Stimulated activated naive B cell treated with anti-CD40 and anti-IgM and Interleukin-4, amounts not matched to agents 10 μg/mL and 1 μg/mL and 100 μg/mL, for 72 hours (primary cell): Measurements from ENCODE around the gene PIWIL4.
"Not testable (repeated sequence)": the region's sequence is repeated elsewhere in the genome, so short reads cannot be mapped to it uniquely, and the experiment has no call there.

Experiments
- ATAC-seq, 2 donors: fragments of 150-1000 bp; cut with Tn5 transposase; replicated peaks; 2 replicates each; pipeline ENCODE4 v1.10.0; 2021; ENCODE audit warnings: moderate library complexity in 1 of 2
- DNase-seq: peaks from one replicate; pipeline ENCODE4 v3.0.0; 2021
- H3K27ac Mint-ChIP-seq: one replicate; pipeline ENCODE4 v1.8.0; 2022; ENCODE audit warnings: mild to moderate bottlenecking, mixed read lengths
- H3K27me3 Mint-ChIP-seq, 2 donors: one replicate each; pipeline ENCODE4 v1.8.0; 2022; ENCODE audit warnings: mixed read lengths in 2 of 2
- H3K36me3 Mint-ChIP-seq, 2 donors: one replicate each; pipeline ENCODE4 v1.8.0; 2022; ENCODE audit warnings: mixed read lengths in 2 of 2, mild to moderate bottlenecking in 1 of 2
- H3K4me1 Mint-ChIP-seq, 2 donors: one replicate each; pipeline ENCODE4 v1.8.0; 2022; ENCODE audit warnings: mixed read lengths in 2 of 2, mild to moderate bottlenecking in 1 of 2
- H3K4me3 Mint-ChIP-seq, 2 donors: one replicate each; pipeline ENCODE4 v1.8.0; 2022; ENCODE audit warnings: mild to moderate bottlenecking in 2 of 2, mixed read lengths in 2 of 2, moderate library complexity in 1 of 2
- H3K9me3 Mint-ChIP-seq, 2 donors: one replicate each; pipeline ENCODE4 v1.8.0; 2022; ENCODE audit warnings: mixed read lengths in 2 of 2, mild to moderate bottlenecking in 1 of 2

PIWIL4 gene

GRCh38 chr11:94539420-94539819 is 27.7 kb upstream of the PIWIL4 start:
- peaks cover 4 to 7% of the 10 kb centered on the region in 2 donors for H3K4me1 Mint-ChIP-seq
- H3K27me3 Mint-ChIP-seq: peaks cover 5 to 12% of the 10 kb centered on the region in 2 donors
- H3K36me3 Mint-ChIP-seq: peaks cover 3 to 4% of the 10 kb centered on the region in 2 donors
- DNase-seq (no peak), ATAC-seq (no peak)
- H3K27ac Mint-ChIP-seq: no peak overlapping the region
- H3K9me3 Mint-ChIP-seq: no peaks in the 10 kb centered on the region
- no peak overlapping the region for H3K4me3 Mint-ChIP-seq

GRCh38 chr11:94543695-94544645 is 23.2 kb upstream of the PIWIL4 start, which contains the start of gene FUT4:
Gene FUT4 (plus strand): TSS chr11:94543921. CDS start chr11:94544134, 213 bp downstream.
- ATAC-seq (peak; percentile 87 to 88), DNase-seq (peak; percentile 70)
- peaks cover 12 to 36% of the 10 kb centered on the region in 2 donors for H3K4me1 Mint-ChIP-seq
- H3K27ac Mint-ChIP-seq: peak within 1 kb of the TSS; percentile 100
- peaks cover 0 to 7% of the 10 kb centered on the region in 2 donors for H3K27me3 Mint-ChIP-seq
- no peaks in the 10 kb centered on the region for H3K9me3 Mint-ChIP-seq
- H3K4me3 Mint-ChIP-seq: peak within 1 kb of the TSS; percentile 98 to 100
- peaks cover 8 to 13% of the 10 kb centered on the region in 2 donors for H3K36me3 Mint-ChIP-seq

GRCh38 chr11:94544646-94545263 is 22.4 kb upstream of the PIWIL4 start:
- Mint-ChIP-seq H3K9me3 (no peaks in the 10 kb centered on the region), H3K4me3 (peak overlapping the region; percentile 79 to 98), H3K4me1 (peaks cover 12 to 36% of the 10 kb centered on the region in 2 donors), H3K27ac (peak overlapping the region; percentile 75), H3K36me3 (peaks cover 8 to 13% of the 10 kb centered on the region in 2 donors), H3K27me3 (peaks cover 0 to 4% of the 10 kb centered on the region in 2 donors)
- no peak for DNase-seq
- peak in 1 of 2 donors; percentile 5 for ATAC-seq

GRCh38 chr11:94545264-94546161 is 21.7 kb upstream of the PIWIL4 start:
- H3K4me1 Mint-ChIP-seq: peaks cover 16 to 41% of the 10 kb centered on the region in 2 donors
- H3K9me3 Mint-ChIP-seq: no peaks in the 10 kb centered on the region
- H3K36me3 Mint-ChIP-seq: peaks cover 8 to 13% of the 10 kb centered on the region in 2 donors
- H3K27me3 Mint-ChIP-seq: no peaks in the 10 kb centered on the region
- peak overlapping the region; percentile 79 to 98 for H3K4me3 Mint-ChIP-seq
- DNase-seq (no peak), ATAC-seq (no peak)
- H3K27ac Mint-ChIP-seq: peak overlapping the region; percentile 75

GRCh38 chr11:94546162-94546470 is 21.1 kb upstream of the PIWIL4 start:
- H3K9me3 Mint-ChIP-seq: no peaks in the 10 kb centered on the region
- H3K36me3 Mint-ChIP-seq: peaks cover 8 to 13% of the 10 kb centered on the region in 2 donors
- H3K27ac Mint-ChIP-seq: no peak overlapping the region
- peaks cover 17 to 43% of the 10 kb centered on the region in 2 donors for H3K4me1 Mint-ChIP-seq
- DNase-seq (no peak), ATAC-seq (no peak)
- H3K27me3 Mint-ChIP-seq: no peaks in the 10 kb centered on the region
- peak overlapping the region; percentile 19 to 79 for H3K4me3 Mint-ChIP-seq

- H3K4me1 Mint-ChIP-seq: peaks cover 17 to 43% of the 10 kb centered on the region in 2 donors
- H3K9me3 Mint-ChIP-seq: no peaks in the 10 kb centered on the region
- no peak overlapping the region for H3K27ac Mint-ChIP-seq
- H3K27me3 Mint-ChIP-seq: no peaks in the 10 kb centered on the region
- peaks cover 8 to 13% of the 10 kb centered on the region in 2 donors for H3K36me3 Mint-ChIP-seq
- ATAC-seq (no peak), DNase-seq (no peak)
- H3K4me3 Mint-ChIP-seq: peak overlapping the region in 1 of 2 donors; percentile 36
These were observed 20.3 kb upstream of the PIWIL4 start for GRCh38 chr11:94546886-94547285.

GRCh38 chr11:94549146-94549545 is 18.0 kb upstream of the PIWIL4 start:
- H3K36me3 Mint-ChIP-seq: peaks cover 6 to 9% of the 10 kb centered on the region in 2 donors
- DNase-seq (no peak), ATAC-seq (no peak)
- no peak overlapping the region for H3K4me3 Mint-ChIP-seq
- no peak overlapping the region for H3K27ac Mint-ChIP-seq
- H3K27me3 Mint-ChIP-seq: no peaks in the 10 kb centered on the region
- H3K9me3 Mint-ChIP-seq: no peaks in the 10 kb centered on the region
- H3K4me1 Mint-ChIP-seq: peaks cover 13 to 36% of the 10 kb centered on the region in 2 donors

GRCh38 chr11:94550513-94550912 is 16.7 kb upstream of the PIWIL4 start:
- DNase-seq (no peak), ATAC-seq (peak; percentile 55 to 78)
- peaks cover 4 to 7% of the 10 kb centered on the region in 2 donors for H3K36me3 Mint-ChIP-seq
- peak overlapping the region; percentile 17 to 53 for H3K4me3 Mint-ChIP-seq
- peak overlapping the region; percentile 83 for H3K27ac Mint-ChIP-seq
- H3K27me3 Mint-ChIP-seq: no peaks in the 10 kb centered on the region
- H3K4me1 Mint-ChIP-seq: peaks cover 11 to 29% of the 10 kb centered on the region in 2 donors
- H3K9me3 Mint-ChIP-seq: no peaks in the 10 kb centered on the region

- Mint-ChIP-seq H3K4me1 (peaks cover 4 to 16% of the 10 kb centered on the region in 2 donors), H3K27me3 (no peaks in the 10 kb centered on the region), H3K27ac (no peak overlapping the region), H3K9me3 (no peaks in the 10 kb centered on the region), H3K4me3 (no peak overlapping the region), H3K36me3 (no peaks in the 10 kb centered on the region)
- ATAC-seq (no peak), DNase-seq (no peak)
These were observed 13.2 kb upstream of the PIWIL4 start for GRCh38 chr11:94553938-94554337.

GRCh38 chr11:94555752-94556329 is 11.3 kb upstream of the PIWIL4 start:
- peaks cover 0 to 11% of the 10 kb centered on the region in 2 donors for H3K4me1 Mint-ChIP-seq
- not testable (repeated sequence) for H3K27me3 Mint-ChIP-seq, DNase-seq, H3K27ac Mint-ChIP-seq, H3K4me3 Mint-ChIP-seq, H3K9me3 Mint-ChIP-seq, H3K36me3 Mint-ChIP-seq, ATAC-seq

- Mint-ChIP-seq H3K4me3 (no peak overlapping the region), H3K27me3 (no peaks in the 10 kb centered on the region), H3K27ac (no peak overlapping the region), H3K36me3 (no peaks in the 10 kb centered on the region), H3K9me3 (no peaks in the 10 kb centered on the region), H3K4me1 (peaks cover 0 to 11% of the 10 kb centered on the region in 2 donors)
- ATAC-seq (no peak), DNase-seq (no peak)
These were observed 9.7 kb upstream of the PIWIL4 start for GRCh38 chr11:94557421-94557820.

- no peaks in the 10 kb centered on the region for H3K9me3 Mint-ChIP-seq
- H3K4me3 Mint-ChIP-seq: no peak overlapping the region
- peaks cover 0 to 11% of the 10 kb centered on the region in 2 donors for H3K4me1 Mint-ChIP-seq
- H3K36me3 Mint-ChIP-seq: no peaks in the 10 kb centered on the region
- DNase-seq (no peak), ATAC-seq (no peak)
- no peak overlapping the region for H3K27ac Mint-ChIP-seq
- no peaks in the 10 kb centered on the region for H3K27me3 Mint-ChIP-seq
These were observed 9.2 kb upstream of the PIWIL4 start for GRCh38 chr11:94557992-94558391.

- Mint-ChIP-seq H3K9me3 (no peaks in the 10 kb centered on the region), H3K27ac (no peak overlapping the region)
These were observed 8.7 kb upstream of the PIWIL4 start for GRCh38 chr11:94558468-94558867.

More at GRCh38 chr11:94558468-94558867, 8.7 kb upstream of the PIWIL4 start:
- Mint-ChIP-seq H3K4me1 (peaks cover 0 to 11% of the 10 kb centered on the region in 2 donors), H3K36me3 (no peaks in the 10 kb centered on the region), H3K27me3 (no peaks in the 10 kb centered on the region), H3K4me3 (no peak overlapping the region)
- no peak for DNase-seq
- peak; percentile 49 to 51 for ATAC-seq
